Skeletal muscle satellite cell (primary cell): ENCODE measurements around the gene NDST1.
A peak's percentile ranks its signal among the peaks of the same experiment; 100 is the strongest.
"Not testable (repeated sequence)": the region's sequence is repeated elsewhere in the genome, so short reads cannot be mapped to it uniquely, and the experiment has no call there.

ENCODE experiments used
- H3K27me3 ChIP-seq: 2 replicates; pipeline ENCODE4 v1.7.0; 2013; ENCODE audit warnings: low read length; ENCODE audit not compliant: control insufficient read depth, insufficient read depth
- H3K36me3 ChIP-seq: 2 replicates; pipeline ENCODE4 v1.7.0; 2013; ENCODE audit warnings: mild to moderate bottlenecking, control low read depth, low read length; ENCODE audit not compliant: insufficient read depth
- H3K4me1 ChIP-seq: 2 replicates; pipeline ENCODE4 v1.7.0; 2013; ENCODE audit warnings: low read length; ENCODE audit not compliant: control insufficient read depth, insufficient read depth
- H3K4me2 ChIP-seq: 2 replicates; pipeline ENCODE4 v1.7.0; 2013; ENCODE audit warnings: mild to moderate bottlenecking, low read length
- H3K4me3 ChIP-seq: 2 replicates; pipeline ENCODE4 v1.7.0; 2013; ENCODE audit warnings: low read length
- H3K9ac ChIP-seq: 2 replicates; pipeline ENCODE4 v1.7.0; 2013; ENCODE audit warnings: mild to moderate bottlenecking, low read depth, low read length, moderate library complexity
- H3K9me3 ChIP-seq: replicated peaks from 2 replicates; pipeline ENCODE4 v1.7.0; 2013; ENCODE audit warnings: mild to moderate bottlenecking, control low read depth, low read length

Gene NDST1

GRCh38 chr5:150511578-150512367 is 3.8 kb downstream of the NDST1 start:
- peak overlapping the region; percentile 55 for H3K9ac ChIP-seq
- peaks cover 70% of the 10 kb centered on the region for H3K4me1 ChIP-seq

GRCh38 chr5:150512368-150512747 is 4.4 kb downstream of the NDST1 start:
- no peak overlapping the region for H3K9ac ChIP-seq
- peaks cover 71% of the 10 kb centered on the region for H3K4me1 ChIP-seq
- H3K36me3 ChIP-seq = peaks cover under 1% of the 10 kb centered on the region

More at GRCh38 chr5:150511578-150512367, 3.8 kb downstream of the NDST1 start:
- Histone ChIP-seq H3K4me3 (no peak overlapping the region), H3K9me3 (no peaks in the 10 kb centered on the region), H3K36me3 (peaks cover 4% of the 10 kb centered on the region), H3K27me3 (no peaks in the 10 kb centered on the region), H3K4me2 (no peak overlapping the region)

GRCh38 chr5:150513375-150514309 is 5.7 kb downstream of the NDST1 start:
- Histone ChIP-seq H3K36me3 (no peaks in the 10 kb centered on the region), H3K27me3 (no peaks in the 10 kb centered on the region), H3K4me3 (no peak overlapping the region), H3K9me3 (no peaks in the 10 kb centered on the region), H3K4me2 (no peak overlapping the region), H3K4me1 (peaks cover 66% of the 10 kb centered on the region), H3K9ac (no peak overlapping the region)

More at GRCh38 chr5:150512368-150512747, 4.4 kb downstream of the NDST1 start:
- Histone ChIP-seq H3K4me2 (no peak overlapping the region), H3K4me3 (no peak overlapping the region), H3K9me3 (no peaks in the 10 kb centered on the region), H3K27me3 (no peaks in the 10 kb centered on the region)

- H3K4me1 ChIP-seq = peaks cover 68% of the 10 kb centered on the region
These were observed 6.8 kb downstream of the NDST1 start for GRCh38 chr5:150514708-150515211.

DNA sequence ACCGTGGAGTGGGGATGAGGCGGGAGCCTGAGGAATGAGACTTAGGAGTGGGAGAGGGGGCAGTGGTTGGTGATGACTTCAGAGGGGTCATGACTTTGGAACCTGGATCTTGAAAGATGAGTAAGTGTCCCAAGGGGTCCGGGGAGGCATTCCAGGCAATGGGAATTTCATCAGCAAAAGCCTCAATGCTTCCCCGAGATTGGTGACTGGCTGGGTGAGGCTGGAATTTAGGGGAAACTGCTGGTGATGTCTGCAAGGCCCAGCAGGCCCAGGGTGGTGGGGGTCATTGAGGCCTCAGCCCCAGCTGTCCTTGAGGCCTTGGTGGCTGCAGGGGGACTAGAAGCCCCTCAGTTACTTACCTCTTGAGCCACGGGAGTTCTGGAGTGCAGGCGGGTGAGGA is 7.5 kb downstream of the NDST1 start:
- no peaks in the 10 kb centered on the region for H3K9me3 ChIP-seq
- H3K9ac ChIP-seq = peak overlapping the region; percentile 70
- peaks cover 12% of the 10 kb centered on the region for H3K36me3 ChIP-seq
- peaks cover 68% of the 10 kb centered on the region for H3K4me1 ChIP-seq
- no peak overlapping the region for H3K4me3 ChIP-seq
- no peaks in the 10 kb centered on the region for H3K27me3 ChIP-seq
- peak overlapping the region; percentile 60 for H3K4me2 ChIP-seq

More at GRCh38 chr5:150514708-150515211, 6.8 kb downstream of the NDST1 start:
- Histone ChIP-seq H3K4me3 (peak overlapping the region; percentile 16), H3K36me3 (peaks cover 5% of the 10 kb centered on the region), H3K9me3 (no peaks in the 10 kb centered on the region), H3K9ac (peak overlapping the region; percentile 70), H3K4me2 (peak overlapping the region; percentile 60), H3K27me3 (no peaks in the 10 kb centered on the region)

DNA sequence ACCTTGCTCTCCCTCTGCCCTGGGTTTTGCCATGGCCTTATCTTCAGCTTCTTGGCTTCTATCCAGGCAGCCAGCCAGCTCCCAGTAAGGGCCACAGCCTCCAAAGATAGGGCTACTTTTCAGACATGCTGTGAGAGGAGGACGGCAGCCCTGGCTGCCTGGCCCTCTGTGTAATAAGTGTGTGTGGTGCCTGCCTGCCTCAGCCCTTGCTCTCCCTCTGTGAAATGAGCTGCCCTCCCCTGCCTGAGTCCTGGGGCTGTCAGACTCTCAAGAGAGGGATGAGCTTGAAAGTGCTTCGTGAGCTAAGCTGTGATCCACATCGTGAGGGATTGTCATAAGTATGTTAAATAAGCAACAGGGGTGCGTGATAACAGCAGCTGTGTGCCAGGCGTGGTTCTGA is 8.1 kb downstream of the NDST1 start:
- H3K9me3 ChIP-seq = no peaks in the 10 kb centered on the region
- peak overlapping the region; percentile 70 for H3K9ac ChIP-seq
- H3K4me2 ChIP-seq = peak overlapping the region; percentile 20
- H3K27me3 ChIP-seq = no peaks in the 10 kb centered on the region
- H3K36me3 ChIP-seq = peaks cover 15% of the 10 kb centered on the region
- no peak overlapping the region for H3K4me3 ChIP-seq
- H3K4me1 ChIP-seq = peaks cover 64% of the 10 kb centered on the region

GRCh38 chr5:150517272-150518152 is 9.6 kb downstream of the NDST1 start:
- Histone ChIP-seq H3K4me1 (peaks cover 51% of the 10 kb centered on the region), H3K36me3 (peaks cover 30% of the 10 kb centered on the region), H3K4me3 (peak overlapping the region; percentile 16), H3K9me3 (no peaks in the 10 kb centered on the region), H3K9ac (peak overlapping the region; percentile 61), H3K27me3 (no peaks in the 10 kb centered on the region), H3K4me2 (peak overlapping the region; percentile 62)

GRCh38 chr5:150518712-150519559 is 11.0 kb downstream of the NDST1 start:
- H3K4me2 ChIP-seq, H3K9me3 ChIP-seq, H3K27me3 ChIP-seq, H3K4me3 ChIP-seq, H3K9ac ChIP-seq: not testable (repeated sequence)
- Histone ChIP-seq H3K4me1 (peaks cover 60% of the 10 kb centered on the region), H3K36me3 (peaks cover 39% of the 10 kb centered on the region)

GRCh38 chr5:150519560-150519945 is 11.6 kb downstream of the NDST1 start:
- Histone ChIP-seq H3K36me3 (peaks cover 41% of the 10 kb centered on the region), H3K4me1 (peaks cover 55% of the 10 kb centered on the region), H3K9me3 (no peaks in the 10 kb centered on the region), H3K9ac (no peak overlapping the region), H3K27me3 (no peaks in the 10 kb centered on the region), H3K4me2 (no peak overlapping the region), H3K4me3 (no peak overlapping the region)

DNA sequence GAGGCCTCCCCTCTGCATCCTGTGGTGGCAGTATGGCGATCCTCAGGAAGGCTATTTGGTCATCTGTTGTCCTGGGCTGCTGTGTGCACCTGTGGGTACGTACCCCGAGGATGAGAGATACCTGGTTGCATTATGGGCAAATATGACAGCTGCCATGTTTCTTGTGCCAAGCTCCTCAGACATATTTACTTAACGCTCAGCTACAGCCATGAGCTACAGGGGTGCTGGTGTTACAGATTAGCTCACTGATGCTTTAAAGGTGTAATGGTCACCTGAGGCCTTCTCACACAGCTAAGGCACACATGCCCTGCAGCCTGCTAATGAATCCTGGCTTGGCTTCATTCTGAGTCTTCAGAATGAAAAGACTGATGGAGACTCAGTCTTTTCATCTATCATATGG is 12.0 kb downstream of the NDST1 start:
- H3K4me1 ChIP-seq = peaks cover 51% of the 10 kb centered on the region
- H3K27me3 ChIP-seq = no peaks in the 10 kb centered on the region
- H3K4me3 ChIP-seq = no peak overlapping the region
- no peaks in the 10 kb centered on the region for H3K9me3 ChIP-seq
- H3K36me3 ChIP-seq = peaks cover 45% of the 10 kb centered on the region
- H3K4me2 ChIP-seq = no peak overlapping the region
- H3K9ac ChIP-seq = no peak overlapping the region
